DND-41 (cell line): Measurements from ENCODE around the gene PUDP.
"Not testable (repeated sequence)": the region's sequence is repeated elsewhere in the genome, so short reads cannot be mapped to it uniquely, and the experiment has no call there.

ENCODE experiments used
- EZH2 ChIP-seq: IDR thresholded peaks from 3 replicates; pipeline ENCODE4 v1.6.1; 2012; ENCODE audit warnings: borderline replicate concordance, low read depth, mild to moderate bottlenecking, moderate library complexity, low read length, inconsistent platforms; ENCODE audit not compliant: severe bottlenecking
- TF ChIP-seq, protein P1 (sequence below): IDR thresholded peaks from 2 replicates; pipeline ENCODE4 v1.5.1; 2012; ENCODE audit warnings: borderline replicate concordance, low read length, moderate library complexity, mild to moderate bottlenecking; ENCODE audit not compliant: poor library complexity, severe bottlenecking; ENCODE audit errors: extremely low read depth

DNA sequence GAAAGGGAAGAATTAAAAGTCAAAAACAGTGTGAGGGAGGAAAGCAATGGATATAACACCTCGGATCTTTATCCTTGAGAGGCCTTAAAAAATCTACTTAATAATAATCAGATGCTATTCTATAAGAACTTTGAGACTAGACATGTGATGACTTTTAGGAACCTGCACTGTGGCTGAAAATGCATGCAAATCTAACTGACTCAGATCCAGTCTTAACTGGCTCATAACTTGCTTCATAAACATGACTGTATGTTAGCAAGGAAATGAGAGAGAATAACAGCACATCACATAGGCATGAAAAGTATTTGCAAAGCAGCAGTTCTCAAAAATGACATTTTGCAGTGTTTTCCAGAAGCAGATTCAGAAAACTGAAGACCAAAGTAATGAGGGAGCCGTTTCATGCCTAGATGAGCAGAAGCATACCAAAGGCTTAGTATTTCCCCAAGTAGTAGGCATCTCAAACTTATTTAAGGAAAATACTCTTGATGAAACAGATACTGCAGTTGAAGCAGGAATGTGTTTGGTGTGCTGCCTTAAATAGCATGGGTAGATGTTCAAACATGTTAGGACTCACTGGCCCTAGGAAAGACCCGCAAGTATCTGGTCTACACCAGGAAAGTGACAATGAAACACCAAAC, 104.0 kb downstream of the PUDP start:
- TF ChIP-seq, protein P1, sequence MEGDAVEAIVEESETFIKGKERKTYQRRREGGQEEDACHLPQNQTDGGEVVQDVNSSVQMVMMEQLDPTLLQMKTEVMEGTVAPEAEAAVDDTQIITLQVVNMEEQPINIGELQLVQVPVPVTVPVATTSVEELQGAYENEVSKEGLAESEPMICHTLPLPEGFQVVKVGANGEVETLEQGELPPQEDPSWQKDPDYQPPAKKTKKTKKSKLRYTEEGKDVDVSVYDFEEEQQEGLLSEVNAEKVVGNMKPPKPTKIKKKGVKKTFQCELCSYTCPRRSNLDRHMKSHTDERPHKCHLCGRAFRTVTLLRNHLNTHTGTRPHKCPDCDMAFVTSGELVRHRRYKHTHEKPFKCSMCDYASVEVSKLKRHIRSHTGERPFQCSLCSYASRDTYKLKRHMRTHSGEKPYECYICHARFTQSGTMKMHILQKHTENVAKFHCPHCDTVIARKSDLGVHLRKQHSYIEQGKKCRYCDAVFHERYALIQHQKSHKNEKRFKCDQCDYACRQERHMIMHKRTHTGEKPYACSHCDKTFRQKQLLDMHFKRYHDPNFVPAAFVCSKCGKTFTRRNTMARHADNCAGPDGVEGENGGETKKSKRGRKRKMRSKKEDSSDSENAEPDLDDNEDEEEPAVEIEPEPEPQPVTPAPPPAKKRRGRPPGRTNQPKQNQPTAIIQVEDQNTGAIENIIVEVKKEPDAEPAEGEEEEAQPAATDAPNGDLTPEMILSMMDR: not testable (repeated sequence)
- not testable (repeated sequence) for TF ChIP-seq EZH2
